Activated CD4-positive, alpha-beta T cell treated with anti-CD3 and anti-CD28 coated beads for 48 hours (primary cell): ENCODE results near the gene ATP5F1C.
"Not testable (repeated sequence)": the region's sequence is repeated elsewhere in the genome, so short reads cannot be mapped to it uniquely, and the experiment has no call there.

Experiments
- DNase-seq: peaks from one replicate; pipeline ENCODE4 v3.0.0-alpha.2; 2020

Gene ATP5F1C

DNA sequence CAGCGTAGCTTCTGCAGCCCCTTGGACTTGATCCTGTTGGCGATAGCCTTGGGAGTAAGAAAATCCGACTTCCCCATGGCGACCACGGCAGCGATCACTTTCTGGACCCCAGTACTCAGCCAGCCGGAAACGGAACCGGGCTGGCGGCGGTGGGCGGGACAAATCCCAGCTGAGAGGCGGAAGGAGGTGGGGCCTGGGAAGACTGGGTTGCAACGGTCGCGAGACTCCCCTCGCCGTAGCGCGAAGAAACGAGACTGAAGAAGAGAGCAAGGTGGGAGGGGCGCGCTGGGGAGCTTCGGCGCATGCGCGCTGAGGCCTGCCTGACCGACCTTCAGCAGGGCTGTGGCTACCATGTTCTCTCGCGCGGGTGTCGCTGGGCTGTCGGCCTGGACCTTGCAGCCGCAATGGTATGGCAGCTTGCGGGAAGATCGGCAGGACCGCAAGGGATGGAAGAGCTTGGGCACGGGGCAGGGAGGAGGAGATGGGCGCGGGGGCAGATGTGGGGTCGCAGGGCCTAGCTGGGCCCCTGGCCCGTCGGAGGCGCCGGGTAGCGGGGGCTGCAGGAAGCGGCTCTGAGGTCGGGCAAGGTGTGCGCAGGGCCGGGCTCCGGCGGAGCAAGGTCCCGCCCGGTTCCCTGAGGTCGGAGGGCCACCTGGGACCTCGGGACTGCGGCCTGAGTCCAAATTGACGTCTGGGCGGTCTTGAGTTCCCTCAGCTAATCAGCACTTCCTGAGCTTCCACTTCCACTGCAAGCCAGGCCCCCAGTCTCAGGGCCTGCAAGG lies at the start of gene ATP5F1C, which contains the start of gene KIN:
TSS of gene ATP5F1C (plus strand) at position 321 of the 782 bp plus-strand sequence. CDS start at position 352, 31 bp downstream.
TSS of gene KIN (minus strand) at position 137 of the 782 bp plus-strand sequence. CDS start at position 77, 60 bp downstream.
- peak; percentile 98 for DNase-seq

DNA sequence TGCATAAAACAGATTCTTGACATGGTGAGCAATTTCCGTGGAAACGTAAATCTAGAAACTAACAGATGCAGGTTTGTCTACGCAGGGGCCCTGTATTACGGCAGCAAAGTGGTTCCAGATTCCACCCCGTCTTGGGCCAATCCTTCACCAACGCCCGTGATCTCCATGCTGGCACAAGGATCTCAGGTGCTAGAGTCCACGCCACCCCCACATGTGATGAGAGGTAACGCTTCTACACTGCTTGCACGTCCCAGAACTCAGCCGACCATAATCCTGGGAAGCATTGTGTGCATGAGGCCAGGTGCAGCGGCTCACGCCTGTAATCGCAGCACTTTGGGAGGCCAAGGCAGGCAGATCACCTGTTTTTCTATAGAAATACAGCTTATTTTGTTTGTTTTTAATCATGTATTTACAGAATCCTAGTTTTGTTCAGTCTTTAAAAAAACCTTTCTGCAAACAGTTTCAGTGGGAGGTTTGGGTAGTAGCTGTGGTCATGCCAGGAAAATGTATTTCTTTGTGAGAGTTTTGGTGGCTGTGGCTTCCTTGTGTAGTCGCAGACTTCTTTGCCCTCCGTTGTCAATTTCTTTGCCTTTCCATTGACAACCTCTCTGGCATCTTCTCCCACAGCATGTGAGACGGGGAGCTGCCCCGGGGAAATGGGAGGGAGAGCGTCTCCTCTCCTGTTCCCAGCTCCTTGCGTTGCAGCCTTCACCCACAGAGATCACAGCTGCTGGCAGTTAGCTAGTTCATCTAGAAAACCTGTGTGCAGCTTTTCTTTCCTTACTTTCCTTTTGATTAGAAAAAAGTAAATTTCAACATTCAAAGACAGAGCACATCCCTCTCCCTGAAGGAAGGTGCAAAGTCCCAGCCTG lies 49.2 kb upstream of the ATP5F1C start:
- DNase-seq = no peak

DNA sequence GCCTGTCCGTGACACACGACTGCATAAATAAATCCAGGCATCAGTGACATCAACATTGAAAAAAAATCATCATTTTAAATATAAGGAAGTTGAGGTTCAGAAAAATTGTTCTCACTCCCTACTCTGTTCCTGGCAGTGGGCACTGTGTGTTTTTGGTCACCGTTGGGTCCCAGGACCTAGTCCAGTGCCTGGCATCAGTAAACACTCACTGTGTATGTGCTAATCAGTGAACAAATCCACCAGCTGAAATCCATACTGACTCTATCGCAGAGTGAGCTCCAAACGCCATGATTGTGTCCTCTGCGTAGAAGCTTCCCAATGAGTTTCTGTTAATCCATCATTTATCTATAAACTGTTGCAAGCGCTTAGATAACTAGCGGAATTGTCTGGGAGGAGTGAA lies 43.7 kb upstream of the ATP5F1C start:
- DNase-seq = no peak

DNA sequence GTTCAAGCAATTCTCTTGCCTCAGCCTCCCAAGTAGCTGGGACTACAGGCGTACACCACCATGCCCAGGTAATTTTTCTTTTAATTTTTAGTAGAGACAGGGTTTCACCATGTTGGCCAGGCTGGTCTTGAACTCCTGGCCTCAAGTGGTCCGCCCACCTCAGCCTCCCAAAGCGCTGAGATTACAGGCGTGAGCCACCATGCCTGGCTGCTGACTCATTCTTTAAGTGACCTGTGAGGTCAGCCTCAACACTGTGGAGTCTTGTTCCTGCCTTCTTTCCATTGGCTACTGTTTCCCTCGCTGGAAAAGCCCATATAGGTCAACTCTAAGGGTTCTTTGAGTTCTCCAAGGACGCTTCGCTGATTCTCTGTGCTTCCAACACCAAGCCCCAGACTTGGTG lies 39.3 kb upstream of the ATP5F1C start:
- not testable (repeated sequence) for DNase-seq

DNA sequence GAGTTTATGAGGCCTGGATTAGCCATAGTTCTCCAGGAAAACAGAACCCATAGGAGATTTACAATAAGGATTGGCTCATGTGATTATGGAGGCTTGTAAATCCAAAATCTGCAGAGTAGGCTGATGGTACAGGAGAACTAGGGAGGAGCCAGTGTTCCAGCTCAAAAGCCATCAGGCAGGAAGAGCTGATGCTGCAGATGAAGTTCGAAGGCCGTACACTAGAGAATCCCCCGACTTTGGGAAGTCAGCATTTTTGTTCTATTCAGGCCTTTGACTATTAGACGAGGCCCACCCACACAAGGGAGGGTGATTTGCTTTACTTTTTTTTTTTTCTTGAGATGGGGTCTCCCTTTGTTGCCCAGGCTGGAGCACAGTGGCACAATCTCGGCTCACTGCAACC lies 37.8 kb upstream of the ATP5F1C start:
- no peak for DNase-seq

DNA sequence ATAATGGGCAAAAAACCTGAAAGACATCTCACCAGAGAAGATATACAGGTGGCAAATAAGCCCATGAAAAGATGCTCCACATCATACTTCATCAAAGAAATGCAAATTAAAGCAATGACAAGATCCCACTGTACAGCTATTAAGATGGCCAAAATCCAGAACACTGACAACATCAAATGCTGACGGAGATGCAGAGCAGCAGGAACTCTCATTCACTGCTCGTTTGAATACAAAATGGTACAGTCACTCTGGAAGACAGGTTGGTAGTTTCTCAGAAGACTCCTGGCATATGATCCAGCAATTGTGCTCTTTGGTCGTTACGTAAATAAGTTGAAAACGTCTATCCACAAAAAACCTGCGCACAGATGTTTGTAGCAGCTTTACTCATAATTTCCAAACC lies 35.7 kb upstream of the ATP5F1C start:
- no peak for DNase-seq

DNA sequence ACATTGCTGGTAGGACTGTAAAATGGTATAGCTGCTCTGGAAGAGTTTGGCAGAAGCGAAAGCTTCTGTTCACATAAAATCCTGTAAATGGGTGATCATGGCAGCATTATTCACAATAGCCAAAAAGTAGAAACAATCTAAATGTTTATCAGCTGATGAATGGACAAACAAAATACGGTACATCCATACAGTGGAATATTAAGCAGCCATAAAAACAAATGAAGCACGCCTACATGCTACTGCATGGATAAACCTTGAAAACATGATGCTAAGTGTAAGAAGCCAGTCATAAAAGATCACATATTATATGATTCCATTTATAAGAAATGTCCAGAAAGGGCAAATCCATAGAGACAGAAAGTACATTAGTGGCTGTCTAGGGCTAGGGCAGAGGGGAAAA lies 32.9 kb upstream of the ATP5F1C start:
- no peak for DNase-seq

DNA sequence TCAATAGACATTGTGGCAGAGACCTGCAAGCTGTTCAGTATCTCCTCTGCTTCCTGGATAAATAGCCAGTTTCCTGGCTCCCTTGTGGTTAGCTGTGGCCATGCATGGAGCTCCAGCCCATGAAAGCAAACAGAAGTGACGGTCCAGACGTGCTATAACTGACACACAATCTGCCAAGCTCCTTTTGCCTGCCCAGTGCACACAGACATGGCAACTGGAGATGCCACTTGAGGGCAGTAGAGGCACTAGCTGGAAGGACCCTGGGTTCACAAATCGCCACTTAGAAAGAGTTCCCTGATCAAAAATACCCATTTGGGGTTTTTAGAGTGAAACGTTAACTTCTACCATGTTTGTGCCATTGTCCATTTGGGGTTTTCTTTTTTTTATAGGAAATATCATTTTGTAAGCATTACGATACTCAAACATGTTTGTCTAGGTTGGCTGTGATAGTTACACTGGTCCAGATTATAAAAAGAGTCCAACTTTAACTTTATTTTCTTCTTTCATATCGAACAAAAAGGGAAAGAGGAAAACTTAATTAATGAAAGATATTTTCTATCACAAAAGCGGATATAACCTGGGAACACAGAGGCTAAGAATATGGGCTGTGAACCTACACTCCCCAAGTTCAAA lies 31.5 kb upstream of the ATP5F1C start:
- DNase-seq = peak; percentile 22

DNA sequence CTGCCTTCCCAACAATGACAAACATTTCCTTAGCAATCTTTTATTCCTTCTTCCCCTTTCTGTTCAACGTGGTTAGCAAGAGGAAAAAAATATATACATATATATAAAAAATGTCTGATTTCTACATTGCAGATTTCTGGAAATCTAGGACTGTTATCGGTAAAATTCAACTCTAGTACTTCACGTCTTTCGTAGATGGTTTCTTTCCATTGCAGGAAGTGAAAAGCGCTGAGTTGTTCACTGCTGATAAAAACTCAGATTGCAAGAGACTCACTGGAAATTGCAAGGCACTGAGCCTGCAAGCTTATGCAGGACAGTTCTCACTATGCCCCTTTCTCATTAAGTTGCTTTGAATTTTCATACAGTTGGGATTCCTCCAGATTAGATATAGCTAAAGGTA lies 24.0 kb upstream of the ATP5F1C start:
- DNase-seq = no peak

DNA sequence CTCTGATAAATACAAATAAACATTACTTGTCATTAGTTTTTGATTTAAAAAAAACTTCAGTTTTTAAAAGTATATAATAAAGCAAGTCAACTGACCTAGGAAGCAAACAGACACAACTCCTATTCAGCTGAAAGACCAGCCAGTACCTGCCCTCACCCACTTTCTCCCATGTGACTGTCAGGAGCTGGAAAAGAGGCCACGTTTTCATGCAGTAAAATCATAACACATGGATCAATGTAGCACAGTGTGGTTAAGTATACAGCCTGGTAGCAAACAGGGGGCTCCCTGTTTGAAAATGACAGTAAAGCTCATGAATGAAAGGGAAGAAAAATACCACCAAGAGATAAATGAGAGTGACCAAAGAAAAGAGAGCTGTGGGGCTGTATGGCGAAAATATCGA lies 21.7 kb upstream of the ATP5F1C start:
- DNase-seq = no peak

DNA sequence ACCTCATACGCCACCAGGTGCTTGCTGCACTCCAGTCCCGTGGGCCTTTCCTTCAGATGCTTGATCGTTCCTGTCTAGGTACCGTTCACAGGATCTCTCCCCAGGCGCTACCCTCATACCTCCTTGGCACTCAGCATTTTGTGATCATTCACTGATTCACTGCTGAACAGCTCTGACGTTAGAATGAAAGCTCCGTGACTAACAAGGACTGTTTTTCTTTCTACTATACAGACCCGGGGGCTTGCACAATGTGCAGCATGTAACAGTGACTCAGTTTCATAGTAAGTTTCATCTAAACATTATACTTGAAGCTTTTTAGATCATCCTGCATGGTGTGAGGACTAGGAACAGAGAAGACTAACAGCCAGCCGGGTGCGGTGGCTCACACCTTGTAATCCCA lies 20.8 kb upstream of the ATP5F1C start:
- no peak for DNase-seq

DNA sequence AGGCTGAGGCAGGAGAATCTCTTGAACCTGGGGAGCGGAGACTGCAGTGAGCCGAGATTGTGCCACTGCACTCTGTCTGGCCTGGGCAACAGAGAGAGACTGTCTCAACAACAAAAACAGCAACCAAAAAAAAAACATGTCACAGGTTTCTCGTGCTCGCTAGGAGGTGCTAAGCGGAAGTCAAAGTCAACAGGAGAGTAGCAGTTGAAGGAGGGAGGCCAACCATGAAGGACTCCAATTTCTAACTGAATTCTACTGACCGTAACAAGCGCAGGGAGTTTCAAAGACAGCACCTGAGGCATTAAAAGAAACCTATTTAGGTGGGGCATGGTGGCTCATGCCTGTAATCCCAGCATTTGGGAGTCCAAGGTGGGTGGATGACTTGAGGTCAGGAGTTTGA lies 19.6 kb upstream of the ATP5F1C start:
- DNase-seq = no peak

DNA sequence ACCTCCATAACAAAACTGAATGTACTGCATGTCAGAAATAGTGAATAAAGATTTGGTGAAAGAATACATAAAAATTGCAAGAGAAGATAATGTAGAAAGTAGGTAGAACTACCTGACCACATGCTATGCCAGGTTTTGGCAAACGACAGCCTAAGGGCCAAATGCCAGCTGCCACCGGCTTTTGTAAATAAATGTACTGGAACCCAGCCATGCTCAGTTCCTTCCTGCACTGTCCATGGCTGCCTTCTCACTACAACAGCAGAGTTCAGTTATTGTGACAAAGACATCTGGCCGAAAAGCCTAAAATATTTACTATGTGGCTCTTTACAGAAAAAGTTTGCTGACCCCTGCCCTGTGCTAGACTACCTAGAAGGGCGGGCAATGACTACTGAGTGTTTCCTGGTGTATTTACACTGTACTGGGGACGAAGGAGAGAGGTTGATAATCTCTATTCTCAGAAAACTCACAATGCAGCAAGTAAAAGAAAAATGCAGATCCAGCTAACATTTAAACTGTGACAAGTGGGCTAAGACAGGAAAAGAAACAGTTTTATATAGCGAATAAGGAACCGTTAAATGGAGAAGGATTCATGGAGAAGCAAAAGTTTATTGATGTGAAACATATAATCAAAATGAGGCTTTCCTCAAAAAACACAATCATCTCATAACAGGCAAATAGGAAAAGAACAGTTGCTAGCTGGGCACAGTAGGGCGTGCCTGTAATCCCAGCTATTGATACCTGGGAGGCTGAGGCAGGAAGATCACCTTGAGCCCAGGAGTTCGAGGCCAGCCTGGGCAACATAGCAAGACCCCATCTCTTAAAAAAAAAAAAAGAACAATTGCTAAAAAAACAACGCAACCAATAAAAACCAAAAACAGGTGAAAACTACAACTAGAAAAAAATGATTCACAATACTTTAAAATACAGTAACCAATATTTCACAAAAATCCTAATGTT lies 13.9 kb upstream of the ATP5F1C start:
- no peak for DNase-seq

DNA sequence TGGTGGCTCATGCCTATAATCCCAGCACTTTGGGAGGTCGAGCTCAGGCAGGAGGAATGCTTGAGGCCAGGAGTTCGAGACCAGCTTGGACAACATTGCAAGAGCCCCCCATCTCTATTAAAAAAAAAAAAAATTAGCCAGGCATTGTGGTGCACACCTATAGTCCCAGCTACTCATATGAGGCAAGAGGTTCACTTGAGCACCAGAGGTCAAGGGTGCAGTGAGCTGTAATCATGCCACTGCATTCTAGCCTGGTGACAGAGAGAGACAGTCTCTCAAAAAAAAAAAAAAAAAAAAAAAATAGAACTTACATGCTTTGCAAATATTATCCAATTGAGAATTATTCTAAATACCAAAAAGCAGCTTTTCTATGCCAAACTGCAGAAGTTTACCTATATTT lies 11.2 kb upstream of the ATP5F1C start:
- DNase-seq = no peak

DNA sequence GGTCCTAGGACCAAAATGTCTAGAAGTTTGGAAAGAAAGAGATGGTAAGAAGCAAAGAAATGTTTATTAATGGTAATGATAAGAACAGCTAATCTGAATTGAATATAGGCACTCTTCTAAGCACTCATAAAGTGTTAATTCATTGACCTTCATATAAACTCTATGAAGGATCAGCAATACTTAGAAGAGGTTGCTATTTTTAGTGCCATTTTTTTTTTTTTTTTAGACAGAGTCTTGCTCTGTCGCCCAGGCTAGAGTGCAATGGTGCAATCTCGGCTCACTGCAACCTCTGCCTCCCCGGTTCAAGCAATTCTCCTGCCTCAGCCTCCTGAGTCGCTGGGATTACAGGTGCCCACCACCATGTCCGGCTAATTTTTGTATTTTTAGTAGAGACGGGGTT lies 5.8 kb upstream of the ATP5F1C start:
- DNase-seq = not testable (repeated sequence)

DNA sequence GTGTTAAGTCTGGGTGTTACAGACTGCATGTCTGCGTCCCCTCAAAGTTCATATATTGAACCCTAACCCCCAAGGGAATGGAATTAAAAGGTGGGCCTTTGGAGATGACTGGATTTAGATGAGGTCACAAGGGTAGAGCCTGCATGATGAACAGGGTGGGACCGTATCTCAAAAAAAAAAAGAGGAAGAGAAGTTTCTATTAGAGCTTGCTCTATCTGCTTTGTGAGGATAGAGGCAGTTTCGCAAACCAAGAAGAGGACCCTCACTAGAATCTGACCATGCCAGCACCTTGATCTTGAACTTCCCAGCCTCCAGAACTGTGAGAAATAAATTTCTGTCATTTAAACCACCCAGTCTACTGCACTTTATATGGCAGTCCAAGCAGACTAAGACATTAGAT lies 1.5 kb upstream of the ATP5F1C start:
- no peak for DNase-seq

DNA sequence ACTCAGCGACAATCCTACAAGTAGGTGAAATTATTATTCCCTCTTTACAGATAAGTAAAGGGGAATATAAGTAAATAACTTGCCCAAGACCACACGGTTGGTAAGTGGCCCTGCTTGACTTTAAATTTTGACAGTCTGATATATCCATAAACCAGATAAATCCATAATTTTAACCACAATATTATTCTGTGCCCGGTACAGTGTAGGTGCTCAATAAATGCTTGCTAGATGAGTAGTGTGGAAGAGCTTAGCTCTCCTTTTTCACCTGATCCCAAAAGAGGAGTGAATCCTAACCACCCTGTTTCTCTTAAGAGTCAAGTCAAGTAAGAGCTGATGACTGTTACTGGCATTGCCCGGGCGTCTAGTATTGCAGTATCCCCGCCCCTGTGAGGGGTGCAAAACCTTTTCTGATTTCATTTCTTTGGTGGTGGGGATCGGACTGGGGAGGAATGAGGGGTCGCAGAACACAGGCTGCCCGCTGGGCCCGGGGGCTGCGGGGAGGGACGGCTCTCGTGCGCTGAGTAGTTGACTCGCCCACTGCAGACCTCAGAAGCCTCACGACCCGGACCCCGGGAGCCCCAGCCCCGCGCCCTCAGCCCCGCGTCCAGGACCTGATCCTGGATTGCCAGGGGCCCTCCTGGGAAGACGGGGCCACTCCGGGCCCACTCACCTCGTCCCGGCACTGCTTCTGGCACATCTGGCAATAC lies 674 bp upstream of the ATP5F1C start:
- DNase-seq = peak; percentile 24

DNA sequence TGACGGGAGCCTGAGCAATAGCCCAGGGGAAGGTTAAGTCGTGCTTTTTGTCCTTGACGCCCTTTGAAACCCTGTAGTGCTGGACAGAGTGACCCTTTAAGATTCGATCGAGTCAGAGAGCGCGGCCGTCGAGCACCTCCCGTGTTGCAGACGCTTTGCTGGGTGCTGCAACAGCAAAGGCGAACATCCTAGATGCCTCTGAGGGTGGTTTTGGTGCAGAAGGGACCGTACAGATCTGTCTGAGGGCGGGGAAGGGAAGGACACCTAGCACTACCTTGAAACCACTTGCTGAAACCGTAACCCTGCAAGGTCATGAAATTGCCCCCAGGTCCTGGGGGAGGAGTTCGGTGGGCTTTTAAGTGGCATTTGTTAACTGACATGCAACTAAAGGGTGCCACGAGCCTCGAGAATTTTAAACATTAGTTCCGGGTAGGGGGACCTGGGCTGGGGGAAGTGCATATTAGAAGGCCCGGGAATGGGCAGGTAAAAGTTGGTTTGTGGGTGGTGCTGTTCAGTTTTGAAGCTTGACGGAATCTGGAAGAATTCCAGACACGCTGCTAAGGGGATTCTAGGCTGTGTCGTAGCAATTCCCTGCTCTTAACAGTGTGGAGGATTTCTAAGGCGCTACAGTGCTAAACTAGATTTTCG lies 786 bp downstream of the ATP5F1C start:
- DNase-seq = no peak

DNA sequence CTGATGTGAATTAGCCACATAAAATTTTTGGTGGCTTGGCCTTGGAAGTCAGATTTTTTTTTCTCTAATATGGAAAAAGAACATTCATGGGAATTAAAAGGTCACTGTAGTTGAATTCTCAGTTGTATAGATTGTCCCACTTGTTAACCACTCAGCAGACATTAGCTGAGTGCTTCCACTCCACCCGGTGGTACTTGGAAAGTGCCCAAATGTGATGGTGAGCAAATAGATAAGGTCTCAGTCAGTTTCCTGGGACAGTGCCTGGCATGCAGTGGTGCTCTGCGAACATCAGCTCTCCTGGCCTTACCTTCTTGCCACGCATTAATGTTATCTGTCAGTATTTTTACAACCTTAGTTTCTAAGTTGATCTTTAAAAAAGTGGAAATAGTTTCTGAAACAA lies 1.4 kb downstream of the ATP5F1C start:
- DNase-seq = no peak

DNA sequence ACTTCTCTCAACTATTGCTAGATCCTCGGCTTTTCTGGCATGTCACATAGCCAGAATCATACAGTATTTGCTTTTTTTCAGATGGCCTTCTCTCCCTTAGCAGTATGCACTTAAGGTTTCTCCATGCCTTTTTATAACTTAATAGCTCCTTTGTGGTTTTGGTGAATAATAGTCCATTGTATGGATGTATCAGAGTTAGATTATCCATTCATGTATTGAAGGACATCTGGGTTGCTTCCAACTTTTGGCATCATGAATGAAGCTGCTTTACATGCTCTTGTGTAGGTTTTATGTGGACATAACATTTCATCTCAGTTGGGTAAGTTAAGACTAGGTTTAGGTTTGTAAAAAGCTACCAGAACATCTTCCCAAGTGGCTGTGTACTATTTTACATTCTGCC lies 4.6 kb downstream of the ATP5F1C start:
- DNase-seq = no peak
